Panc1 (cell line): ENCODE results near the gene MED25.

ENCODE experiments used
- POLR2AphosphoS5 ChIP-seq: IDR thresholded peaks from 2 replicates; pipeline ENCODE4 v1.6.1; 2012; ENCODE audit warnings: mild to moderate bottlenecking, low read depth, low read length, moderate library complexity
- TF ChIP-seq, protein P1 (sequence below): fragments of 450-650 bp; IDR thresholded peaks from 2 replicates; pipeline ENCODE4 v1.5.1; 2017; ENCODE audit warnings: mild to moderate bottlenecking
- TF ChIP-seq, protein P2 (sequence below), 2 experiments: IDR thresholded peaks; 2 replicates each; pipeline ENCODE4 v1.6.1; 2011 to 2012; ENCODE audit warnings: low read depth in 2 of 2, control low read depth in 1 of 2, low read length in 1 of 2, mild to moderate bottlenecking in 1 of 2, moderate library complexity in 1 of 2; ENCODE audit not compliant: insufficient read depth in 1 of 2

DNA sequence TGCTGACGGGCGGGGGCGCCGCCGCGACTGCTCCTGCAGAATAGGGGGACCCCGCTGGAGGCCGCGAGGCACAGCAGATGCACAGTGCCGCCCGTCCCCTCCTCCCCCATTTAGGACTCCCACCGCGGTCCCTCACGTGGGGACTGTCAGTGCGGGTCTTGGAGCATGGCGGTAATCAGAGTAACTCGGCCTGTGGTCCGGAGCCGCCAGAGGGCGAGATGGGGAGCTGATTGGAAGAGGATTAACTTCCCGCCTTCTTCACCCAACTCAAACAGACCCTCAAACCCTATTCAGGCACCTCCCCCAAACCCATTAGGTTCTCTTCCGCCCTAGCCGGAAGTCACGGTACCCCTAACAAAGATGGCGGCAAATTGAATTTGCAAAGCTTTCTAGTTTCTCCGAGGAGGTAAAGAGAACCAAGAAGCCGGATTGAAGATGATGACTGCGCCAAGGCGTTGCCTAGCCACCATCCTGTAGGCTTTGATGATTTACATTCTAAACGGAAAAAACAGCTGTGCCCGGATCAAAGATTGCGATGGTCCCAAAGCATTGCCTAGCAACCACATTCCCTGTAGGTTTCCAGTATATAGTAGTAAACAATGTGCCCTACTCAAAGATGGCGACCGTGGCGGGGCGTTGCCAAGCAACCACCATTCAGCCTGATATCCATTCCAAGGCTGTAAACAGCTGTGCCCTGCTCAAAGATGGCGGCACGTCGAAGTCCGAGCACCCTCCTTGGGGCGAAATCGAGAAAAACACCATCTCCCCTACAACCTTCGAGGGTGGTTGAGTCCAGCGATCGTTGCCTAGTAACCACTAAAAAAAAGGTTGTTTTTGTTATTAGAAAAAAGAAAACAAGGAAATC, 4.9 kb upstream of the MED25 start, which contains the start of gene FUZ:
- TF ChIP-seq, protein P1, sequence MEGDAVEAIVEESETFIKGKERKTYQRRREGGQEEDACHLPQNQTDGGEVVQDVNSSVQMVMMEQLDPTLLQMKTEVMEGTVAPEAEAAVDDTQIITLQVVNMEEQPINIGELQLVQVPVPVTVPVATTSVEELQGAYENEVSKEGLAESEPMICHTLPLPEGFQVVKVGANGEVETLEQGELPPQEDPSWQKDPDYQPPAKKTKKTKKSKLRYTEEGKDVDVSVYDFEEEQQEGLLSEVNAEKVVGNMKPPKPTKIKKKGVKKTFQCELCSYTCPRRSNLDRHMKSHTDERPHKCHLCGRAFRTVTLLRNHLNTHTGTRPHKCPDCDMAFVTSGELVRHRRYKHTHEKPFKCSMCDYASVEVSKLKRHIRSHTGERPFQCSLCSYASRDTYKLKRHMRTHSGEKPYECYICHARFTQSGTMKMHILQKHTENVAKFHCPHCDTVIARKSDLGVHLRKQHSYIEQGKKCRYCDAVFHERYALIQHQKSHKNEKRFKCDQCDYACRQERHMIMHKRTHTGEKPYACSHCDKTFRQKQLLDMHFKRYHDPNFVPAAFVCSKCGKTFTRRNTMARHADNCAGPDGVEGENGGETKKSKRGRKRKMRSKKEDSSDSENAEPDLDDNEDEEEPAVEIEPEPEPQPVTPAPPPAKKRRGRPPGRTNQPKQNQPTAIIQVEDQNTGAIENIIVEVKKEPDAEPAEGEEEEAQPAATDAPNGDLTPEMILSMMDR: no peak
- TF ChIP-seq, protein P2, sequence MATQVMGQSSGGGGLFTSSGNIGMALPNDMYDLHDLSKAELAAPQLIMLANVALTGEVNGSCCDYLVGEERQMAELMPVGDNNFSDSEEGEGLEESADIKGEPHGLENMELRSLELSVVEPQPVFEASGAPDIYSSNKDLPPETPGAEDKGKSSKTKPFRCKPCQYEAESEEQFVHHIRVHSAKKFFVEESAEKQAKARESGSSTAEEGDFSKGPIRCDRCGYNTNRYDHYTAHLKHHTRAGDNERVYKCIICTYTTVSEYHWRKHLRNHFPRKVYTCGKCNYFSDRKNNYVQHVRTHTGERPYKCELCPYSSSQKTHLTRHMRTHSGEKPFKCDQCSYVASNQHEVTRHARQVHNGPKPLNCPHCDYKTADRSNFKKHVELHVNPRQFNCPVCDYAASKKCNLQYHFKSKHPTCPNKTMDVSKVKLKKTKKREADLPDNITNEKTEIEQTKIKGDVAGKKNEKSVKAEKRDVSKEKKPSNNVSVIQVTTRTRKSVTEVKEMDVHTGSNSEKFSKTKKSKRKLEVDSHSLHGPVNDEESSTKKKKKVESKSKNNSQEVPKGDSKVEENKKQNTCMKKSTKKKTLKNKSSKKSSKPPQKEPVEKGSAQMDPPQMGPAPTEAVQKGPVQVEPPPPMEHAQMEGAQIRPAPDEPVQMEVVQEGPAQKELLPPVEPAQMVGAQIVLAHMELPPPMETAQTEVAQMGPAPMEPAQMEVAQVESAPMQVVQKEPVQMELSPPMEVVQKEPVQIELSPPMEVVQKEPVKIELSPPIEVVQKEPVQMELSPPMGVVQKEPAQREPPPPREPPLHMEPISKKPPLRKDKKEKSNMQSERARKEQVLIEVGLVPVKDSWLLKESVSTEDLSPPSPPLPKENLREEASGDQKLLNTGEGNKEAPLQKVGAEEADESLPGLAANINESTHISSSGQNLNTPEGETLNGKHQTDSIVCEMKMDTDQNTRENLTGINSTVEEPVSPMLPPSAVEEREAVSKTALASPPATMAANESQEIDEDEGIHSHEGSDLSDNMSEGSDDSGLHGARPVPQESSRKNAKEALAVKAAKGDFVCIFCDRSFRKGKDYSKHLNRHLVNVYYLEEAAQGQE (IDR thresholded peaks at IDR 0.05; ENCODE audit: insufficient read depth in 1 of 2, low read depth in 2 of 2, low read length in 1 of 2): no peak
- no peak; the same call in 1 of the 2 replicates for TF ChIP-seq POLR2AphosphoS5
